Endodermal cell (in vitro differentiated cells): ENCODE results near the gene TCP1. TPM values are rescaled to one million over a fixed set of nuclear protein-coding genes. Genes with fewer than 3 reads are reported as not detected.

Experiments
- DNase-seq: peaks from one replicate; pipeline ENCODE4 v3.0.0-alpha.2; 2017
- H3K27ac ChIP-seq: 2 replicates; pipeline ENCODE4 v1.5.1; 2013; ENCODE audit warnings: mild to moderate bottlenecking, low read depth, low read length, moderate library complexity
- H3K27me3 ChIP-seq: 2 replicates; pipeline ENCODE4 v1.6.1; 2013; ENCODE audit warnings: mild to moderate bottlenecking, low read length, moderate library complexity; ENCODE audit not compliant: insufficient read depth, control insufficient read depth, poor library complexity, severe bottlenecking
- H3K36me3 ChIP-seq: 2 replicates; pipeline ENCODE4 v1.7.0; 2013; ENCODE audit warnings: mild to moderate bottlenecking, low read length, moderate library complexity; ENCODE audit not compliant: control insufficient read depth, insufficient read depth
- H3K4me1 ChIP-seq: one replicate; pipeline ENCODE4 v1.7.0; 2013; ENCODE audit warnings: low read length; ENCODE audit not compliant: control insufficient read depth, insufficient read depth
- H3K4me3 ChIP-seq: 2 replicates; pipeline ENCODE4 v1.5.1; 2013; ENCODE audit warnings: mild to moderate bottlenecking, low read length, moderate library complexity
- H3K9ac ChIP-seq: 2 replicates; pipeline ENCODE4 v1.6.1; 2013; ENCODE audit warnings: mild to moderate bottlenecking, low read length, moderate library complexity; ENCODE audit not compliant: poor library complexity, severe bottlenecking; ENCODE audit errors: extremely low read depth
- H3K9me3 ChIP-seq: 2 replicates; pipeline ENCODE4 v1.6.1; 2013; ENCODE audit warnings: mild to moderate bottlenecking, low read length, moderate library complexity; ENCODE audit not compliant: control insufficient read depth
- H3K27ac Mint-ChIP-seq: 2 replicates; pipeline ENCODE4 v1.8.0; 2020; ENCODE audit warnings: mixed read lengths
- H3K27me3 Mint-ChIP-seq: 2 replicates; pipeline ENCODE4 v1.8.0; 2021; ENCODE audit warnings: mild to moderate bottlenecking, mixed read lengths; ENCODE audit not compliant: insufficient read depth
- H3K36me3 Mint-ChIP-seq: 2 replicates; pipeline ENCODE4 v1.8.0; 2020; ENCODE audit warnings: low read depth, mixed read lengths
- H3K4me1 Mint-ChIP-seq: 2 replicates; pipeline ENCODE4 v1.8.0; 2020; ENCODE audit warnings: mixed read lengths
- H3K4me3 Mint-ChIP-seq: 2 replicates; pipeline ENCODE4 v1.8.0; 2020; ENCODE audit warnings: mild to moderate bottlenecking, moderate library complexity, mixed read lengths
- H3K9me3 Mint-ChIP-seq: 2 replicates; pipeline ENCODE4 v1.8.0; 2020; ENCODE audit warnings: mild to moderate bottlenecking, mixed read lengths
- WGBS, 2 experiments: methylation state at CpG; one replicate each; pipeline versions ENCODE4 v1.1.5 to v1.1.7; 2013; ENCODE audit warnings: missing lambda C conversion rate in 2 of 2, mixed read lengths in 1 of 2; ENCODE audit not compliant: insufficient coverage in 1 of 2, insufficient read length in 1 of 2; 5-methylcytosine and 5-hydroxymethylcytosine counted together
- total RNA-seq, 2 donors: library from RNA; stranded (reverse); fragmentation: NEBNext Ultra II Directional in 1 of 2; extraction: Animal tissue kit (Norgen Biotek cat#: 25700) in 1 of 2; gene quantifications; 2 replicates in 1 of 2; 3 replicates in 1 of 2; pipeline ENCODE4 v1.2.1, GENCODE V29; 2021
- TF ChIP-seq, protein P1 (sequence below): fragments of 200-600 bp; sonication (generic); conservative IDR thresholded peaks from 2 replicates; pipeline ENCODE4 v1.5.0; 2021; ENCODE audit warnings: antibody characterized with exemption, mild to moderate bottlenecking

The TCP1 gene
- total RNA-seq, 2 donors from 2014 or later, result 241 to 246 TPM

DNA sequence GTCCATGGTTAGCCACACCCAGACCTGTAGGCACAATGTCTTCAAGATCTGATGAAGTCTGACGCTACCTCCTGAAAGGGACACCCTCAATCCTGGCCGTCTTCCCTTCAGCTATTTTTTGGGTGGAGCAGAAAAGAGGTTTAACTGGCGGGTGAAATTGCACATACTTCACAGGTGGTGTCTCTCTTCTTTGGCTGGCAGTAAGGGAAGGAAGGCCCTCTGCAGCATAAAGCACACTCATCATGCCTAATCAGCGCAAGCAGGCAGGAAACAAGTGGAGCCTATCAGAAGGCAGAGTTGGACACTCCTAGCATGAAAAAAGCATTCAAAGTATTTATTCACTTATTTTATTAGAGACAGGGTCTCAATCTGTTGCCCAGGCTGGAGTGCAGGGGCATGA is 43.5 kb upstream of the TCP1 start:
- no peaks in the 10 kb centered on the region for H3K27me3 ChIP-seq
- no peak overlapping the region for H3K4me3 Mint-ChIP-seq
- no peak for DNase-seq
- no peaks in the 10 kb centered on the region for H3K9me3 ChIP-seq
- 94% methylated on average over 2 to 4 of the region's 4 CpGs for WGBS, 2 experiments
- peaks cover 2% of the 10 kb centered on the region for H3K27me3 Mint-ChIP-seq
- H3K4me1 ChIP-seq, result peaks cover 6% of the 10 kb centered on the region
- no peaks in the 10 kb centered on the region for H3K36me3 ChIP-seq
- H3K27ac Mint-ChIP-seq, result no peak overlapping the region
- peaks cover 23% of the 10 kb centered on the region for H3K4me1 Mint-ChIP-seq
- no peaks in the 10 kb centered on the region for H3K36me3 Mint-ChIP-seq
- no peak overlapping the region for H3K9ac ChIP-seq
- H3K27ac ChIP-seq, result no peak overlapping the region
- no peak overlapping the region for H3K4me3 ChIP-seq
- TF ChIP-seq, protein P1, sequence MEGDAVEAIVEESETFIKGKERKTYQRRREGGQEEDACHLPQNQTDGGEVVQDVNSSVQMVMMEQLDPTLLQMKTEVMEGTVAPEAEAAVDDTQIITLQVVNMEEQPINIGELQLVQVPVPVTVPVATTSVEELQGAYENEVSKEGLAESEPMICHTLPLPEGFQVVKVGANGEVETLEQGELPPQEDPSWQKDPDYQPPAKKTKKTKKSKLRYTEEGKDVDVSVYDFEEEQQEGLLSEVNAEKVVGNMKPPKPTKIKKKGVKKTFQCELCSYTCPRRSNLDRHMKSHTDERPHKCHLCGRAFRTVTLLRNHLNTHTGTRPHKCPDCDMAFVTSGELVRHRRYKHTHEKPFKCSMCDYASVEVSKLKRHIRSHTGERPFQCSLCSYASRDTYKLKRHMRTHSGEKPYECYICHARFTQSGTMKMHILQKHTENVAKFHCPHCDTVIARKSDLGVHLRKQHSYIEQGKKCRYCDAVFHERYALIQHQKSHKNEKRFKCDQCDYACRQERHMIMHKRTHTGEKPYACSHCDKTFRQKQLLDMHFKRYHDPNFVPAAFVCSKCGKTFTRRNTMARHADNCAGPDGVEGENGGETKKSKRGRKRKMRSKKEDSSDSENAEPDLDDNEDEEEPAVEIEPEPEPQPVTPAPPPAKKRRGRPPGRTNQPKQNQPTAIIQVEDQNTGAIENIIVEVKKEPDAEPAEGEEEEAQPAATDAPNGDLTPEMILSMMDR, result no peak
- H3K9me3 Mint-ChIP-seq, result no peaks in the 10 kb centered on the region

DNA sequence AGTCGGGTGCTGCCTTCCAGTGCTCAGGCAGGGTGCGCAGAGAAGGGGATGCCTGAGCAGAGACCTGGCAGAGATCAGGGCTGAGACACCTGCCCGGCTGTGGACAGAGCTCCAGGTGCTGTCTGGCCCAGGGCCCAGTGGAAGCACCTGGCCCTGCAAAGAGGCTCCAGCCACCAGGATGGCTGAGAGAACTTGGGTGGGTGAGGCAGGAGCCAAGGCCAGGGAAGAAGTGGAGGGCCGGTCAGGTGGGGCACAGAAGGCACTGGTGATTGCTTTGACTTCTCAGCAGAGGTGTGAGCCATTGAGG is 41.9 kb upstream of the TCP1 start:
- Mint-ChIP-seq H3K36me3 (no peaks in the 10 kb centered on the region), H3K4me3 (no peak overlapping the region), H3K9me3 (no peaks in the 10 kb centered on the region), H3K27me3 (peaks cover 2% of the 10 kb centered on the region), H3K4me1 (peaks cover 22% of the 10 kb centered on the region), H3K27ac (no peak overlapping the region)
- Histone ChIP-seq H3K9ac (no peak overlapping the region), H3K36me3 (no peaks in the 10 kb centered on the region), H3K4me1 (peaks cover 6% of the 10 kb centered on the region), H3K27me3 (no peaks in the 10 kb centered on the region), H3K9me3 (no peaks in the 10 kb centered on the region), H3K4me3 (no peak overlapping the region), H3K27ac (no peak overlapping the region)
- TF ChIP-seq, protein P1, result no peak
- WGBS, 2 experiments, result 76 to 86% methylated on average over 2 to 4 of the region's 4 CpGs
- DNase-seq, result no peak

DNA sequence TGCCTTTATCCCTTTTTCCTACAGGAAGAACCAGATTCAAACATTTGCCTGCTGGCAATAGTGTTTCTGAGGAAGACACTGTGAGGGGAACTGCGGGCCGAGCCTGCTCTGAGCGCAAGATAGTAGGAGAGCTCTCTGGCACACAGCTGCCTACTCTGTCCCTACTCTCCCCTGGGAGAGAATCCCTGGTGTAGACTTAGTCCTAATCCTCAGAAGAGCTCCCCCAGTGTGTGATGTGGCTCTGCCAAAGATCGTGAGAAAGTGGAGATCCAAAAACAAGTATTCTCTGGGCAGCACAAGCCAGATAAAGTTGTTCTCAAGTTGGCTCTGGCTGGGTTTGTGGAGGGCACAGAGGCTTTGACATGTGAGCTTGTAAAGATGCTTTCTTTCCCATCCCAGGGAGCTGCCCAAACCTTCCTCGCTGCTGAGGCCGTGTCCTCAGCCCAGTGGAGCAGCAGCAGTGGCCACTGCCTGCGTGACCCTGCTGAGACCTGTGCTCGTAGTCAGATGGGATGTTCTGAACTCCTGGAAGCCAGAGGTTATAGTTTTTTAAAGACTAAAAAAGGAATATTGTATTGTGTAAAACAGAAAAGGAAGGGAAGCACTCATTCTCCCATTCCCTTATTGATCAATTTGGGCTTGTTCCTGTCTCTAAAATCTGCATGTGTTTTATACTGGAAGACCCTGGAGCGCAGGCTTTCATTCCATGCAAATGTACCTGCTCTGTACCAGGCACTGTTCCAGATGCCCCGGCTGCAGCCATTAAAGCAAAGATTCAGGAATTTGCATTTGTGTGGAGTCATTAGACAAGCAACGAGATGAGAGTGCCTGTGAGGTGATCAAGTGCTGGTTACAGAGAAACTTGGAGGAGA is 41.3 kb upstream of the TCP1 start:
- TF ChIP-seq, protein P1, result no peak
- H3K27me3 ChIP-seq, result no peaks in the 10 kb centered on the region
- H3K27ac Mint-ChIP-seq, result no peak overlapping the region
- peaks cover 22% of the 10 kb centered on the region for H3K4me1 Mint-ChIP-seq
- H3K36me3 ChIP-seq, result no peaks in the 10 kb centered on the region
- H3K9me3 Mint-ChIP-seq, result no peaks in the 10 kb centered on the region
- 83 to 90% methylated on average over 8 to 11 of the region's 11 CpGs for WGBS, 2 experiments
- H3K4me3 ChIP-seq, result no peak overlapping the region
- DNase-seq, result no peak
- peaks cover 6% of the 10 kb centered on the region for H3K4me1 ChIP-seq
- H3K27ac ChIP-seq, result no peak overlapping the region
- H3K36me3 Mint-ChIP-seq, result no peaks in the 10 kb centered on the region
- peaks cover 2% of the 10 kb centered on the region for H3K27me3 Mint-ChIP-seq
- H3K9me3 ChIP-seq, result no peaks in the 10 kb centered on the region
- H3K4me3 Mint-ChIP-seq, result no peak overlapping the region
- H3K9ac ChIP-seq, result no peak overlapping the region
